ENCODE measurements around the gene CARHSP1. TPM values are rescaled to one million over a fixed set of nuclear protein-coding genes. Genes with fewer than 3 reads are reported as not detected.
"Not testable (repeated sequence)": the region's sequence is repeated elsewhere in the genome, so short reads cannot be mapped to it uniquely, and the experiment has no call there.

Gene CARHSP1
- total RNA-seq, 2 donors from 2014 or later, result 51.0 to 146 TPM

DNA sequence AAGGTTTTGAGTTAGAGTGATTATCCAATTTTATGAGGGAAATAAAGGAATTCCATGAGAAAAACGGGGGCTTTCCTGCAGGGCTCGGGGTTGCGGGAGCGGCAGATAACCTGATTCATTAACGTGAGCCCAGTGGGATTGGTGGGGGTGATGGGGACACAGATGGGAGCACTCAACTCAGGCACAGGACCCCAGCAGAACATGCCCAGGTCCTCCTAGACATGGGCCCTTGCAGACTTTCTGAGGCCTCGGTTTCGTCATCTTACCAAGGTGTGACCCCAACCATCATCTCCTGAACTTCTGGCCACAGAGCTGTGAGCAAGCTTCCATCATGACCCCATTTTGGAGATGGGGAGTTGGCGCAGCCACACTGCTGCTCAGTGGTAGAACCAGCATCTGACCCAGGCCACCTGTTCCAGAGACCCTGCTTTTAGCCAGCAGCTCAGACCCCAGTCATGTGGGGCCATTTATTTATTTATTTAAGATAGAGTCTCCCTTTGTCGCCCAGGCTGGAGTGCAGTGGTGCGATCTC is 22.3 kb downstream of the CARHSP1 start:
- 87% methylated on average over 10 of the region's 10 CpGs for WGBS
- intact Hi-C loops (cut with DNase I), result no loop called here
- H3K36me3 ChIP-seq, result no peaks in the 10 kb centered on the region
- H3K27me3 ChIP-seq (replicated peaks; ENCODE audit: insufficient read depth), result no peaks in the 10 kb centered on the region
- H3K4me3 ChIP-seq, result no peak overlapping the region
- H3K4me1 ChIP-seq (replicated peaks), result no peaks in the 10 kb centered on the region
- H3K27ac ChIP-seq, result no peak overlapping the region
- no peaks in the 10 kb centered on the region for H3K9me3 ChIP-seq
- TF ChIP-seq POLR2A (IDR thresholded peaks at IDR 0.05), result no peak
- TF ChIP-seq POLR2AphosphoS5 (IDR thresholded peaks at IDR 0.05), result no peak
- no peak for TF ChIP-seq CTCF (IDR thresholded peaks at IDR 0.05)
- no peak for DNase-seq (ENCODE audit: low spot score)

DNA sequence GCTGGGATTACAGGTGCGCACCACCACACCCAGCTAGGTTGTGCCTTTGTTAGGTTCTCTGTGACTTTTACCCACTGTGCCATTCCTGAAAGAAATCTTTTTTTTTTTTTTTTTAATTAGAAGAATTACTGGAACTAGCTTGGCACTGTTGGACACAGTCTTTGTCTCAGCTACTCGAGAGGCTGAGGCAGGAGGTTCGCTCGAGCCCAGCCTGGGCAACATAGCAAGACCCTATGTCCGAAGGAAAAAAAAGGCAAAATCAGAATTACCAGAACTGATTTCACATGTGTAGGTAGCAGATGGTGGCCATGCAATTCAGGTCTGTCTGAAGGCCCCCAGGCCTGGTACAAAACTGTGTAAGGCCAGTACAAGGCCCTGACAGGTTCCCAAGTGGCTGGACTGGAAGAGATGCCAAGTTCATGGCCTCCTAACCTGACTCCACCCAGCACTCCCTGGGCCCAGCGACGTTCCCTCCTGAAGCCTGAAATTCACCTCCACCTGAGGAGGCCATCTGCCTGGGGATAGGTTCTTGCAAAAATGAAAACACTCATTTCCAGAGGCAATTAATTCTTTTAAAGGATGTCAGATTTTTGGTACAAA is 23.0 kb downstream of the CARHSP1 start:
- H3K36me3 ChIP-seq, result no peaks in the 10 kb centered on the region
- no peaks in the 10 kb centered on the region for H3K27me3 ChIP-seq (replicated peaks; ENCODE audit: insufficient read depth)
- no peaks in the 10 kb centered on the region for H3K9me3 ChIP-seq
- DNase-seq (ENCODE audit: low spot score), result no peak
- H3K4me1 ChIP-seq (replicated peaks), result no peaks in the 10 kb centered on the region
- TF ChIP-seq CTCF (IDR thresholded peaks at IDR 0.05) (no peak), POLR2AphosphoS5 (IDR thresholded peaks at IDR 0.05) (no peak), POLR2A (IDR thresholded peaks at IDR 0.05) (no peak)
- intact Hi-C loops (cut with DNase I), result no loop called here
- no peak overlapping the region for H3K4me3 ChIP-seq
- 96% methylated on average over 7 of the region's 7 CpGs for WGBS
- H3K27ac ChIP-seq, result no peak overlapping the region

- intact Hi-C loops (cut with DNase I); H3K4me1 ChIP-seq (replicated peaks); H3K27me3 ChIP-seq (replicated peaks; ENCODE audit: insufficient read depth); H3K36me3 ChIP-seq; H3K4me3 ChIP-seq; H3K27ac ChIP-seq; H3K9me3 ChIP-seq; DNase-seq (ENCODE audit: low spot score): not testable (repeated sequence)
- 72% methylated on average over 12 of the region's 12 CpGs for WGBS
Measured at GRCh38 chr16:8843296-8843695, 25.5 kb downstream of the CARHSP1 start.

- H3K4me1 ChIP-seq (replicated peaks); intact Hi-C loops (cut with DNase I); H3K9me3 ChIP-seq; H3K27me3 ChIP-seq (replicated peaks; ENCODE audit: insufficient read depth); H3K36me3 ChIP-seq; DNase-seq (ENCODE audit: low spot score); H3K27ac ChIP-seq; H3K4me3 ChIP-seq: not testable (repeated sequence)
- WGBS, result 54% methylated on average over 3 of the region's 4 CpGs
Measured at GRCh38 chr16:8842016-8842415, 26.8 kb downstream of the CARHSP1 start.

- intact Hi-C loops (cut with DNase I); H3K36me3 ChIP-seq; DNase-seq (ENCODE audit: low spot score): not testable (repeated sequence)
Measured at GRCh38 chr16:8837594-8837993, 31.2 kb downstream of the CARHSP1 start.

DNA sequence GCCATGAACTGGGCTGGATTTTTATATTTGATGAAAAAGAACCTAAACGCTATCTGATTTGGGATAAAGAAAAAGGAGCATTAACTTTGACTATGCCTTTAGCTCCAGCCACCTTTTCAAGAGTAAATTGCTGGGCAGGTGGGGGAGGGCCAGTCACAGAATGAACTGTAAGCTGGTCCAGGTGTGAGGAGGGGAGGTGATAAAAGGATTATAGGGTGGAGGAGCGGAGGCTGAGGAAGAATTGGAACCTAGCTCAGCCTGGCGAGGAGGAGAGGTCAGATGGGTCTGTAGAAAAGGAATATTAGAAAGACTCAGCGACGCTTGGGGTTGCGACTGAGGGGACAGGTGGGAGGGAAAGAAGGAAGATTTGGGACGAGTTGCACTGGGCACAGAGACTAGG is 32.0 kb downstream of the CARHSP1 start:
- DNase-seq (ENCODE audit: low spot score); intact Hi-C loops (cut with DNase I); H3K9me3 ChIP-seq; H3K36me3 ChIP-seq; H3K27ac ChIP-seq; H3K27me3 ChIP-seq (replicated peaks; ENCODE audit: insufficient read depth); H3K4me3 ChIP-seq; H3K4me1 ChIP-seq (replicated peaks): not testable (repeated sequence)
- 88% methylated on average over 7 of the region's 7 CpGs for whole genome bisulfite sequencing

More at GRCh38 chr16:8837594-8837993, 31.2 kb downstream of the CARHSP1 start:
- not testable (repeated sequence) for H3K27me3 ChIP-seq (replicated peaks; ENCODE audit: insufficient read depth); H3K4me1 ChIP-seq (replicated peaks); H3K27ac ChIP-seq; H3K4me3 ChIP-seq; H3K9me3 ChIP-seq
- 83% methylated on average over 15 of the region's 15 CpGs for WGBS

- no peaks in the 10 kb centered on the region for H3K27me3 ChIP-seq (replicated peaks; ENCODE audit: insufficient read depth)
- H3K4me3 ChIP-seq, result no peak overlapping the region
- 79% methylated on average over 16 of the region's 16 CpGs for WGBS
- peaks cover 0 to 7% of the 10 kb centered on the region in 2 donors for H3K36me3 ChIP-seq
- intact Hi-C loops (cut with DNase I), result no loop called here
- no peak for TF ChIP-seq POLR2AphosphoS5 (IDR thresholded peaks at IDR 0.05)
- TF ChIP-seq POLR2A (IDR thresholded peaks at IDR 0.05), result no peak
- no peak for TF ChIP-seq CTCF (IDR thresholded peaks at IDR 0.05)
- DNase-seq (ENCODE audit: low spot score), result no peak
- no peaks in the 10 kb centered on the region for H3K9me3 ChIP-seq
- no peaks in the 10 kb centered on the region for H3K4me1 ChIP-seq (replicated peaks)
- no peak overlapping the region for H3K27ac ChIP-seq
Measured at GRCh38 chr16:8832717-8833105, 36.1 kb downstream of the CARHSP1 start.

Measured in prostate gland (tissue), 2 donors.